NB4 (cell line): Measurements from ENCODE around the gene CAND2.

Experiments
- MYC ChIP-seq: IDR thresholded peaks from 2 replicates; pipeline ENCODE4 v1.6.1; 2011; ENCODE audit warnings: low read depth, low read length
- TF ChIP-seq, protein P1 (sequence below): IDR thresholded peaks from one replicate; pipeline ENCODE4 v1.5.1; 2012; ENCODE audit warnings: low read depth, low read length

DNA sequence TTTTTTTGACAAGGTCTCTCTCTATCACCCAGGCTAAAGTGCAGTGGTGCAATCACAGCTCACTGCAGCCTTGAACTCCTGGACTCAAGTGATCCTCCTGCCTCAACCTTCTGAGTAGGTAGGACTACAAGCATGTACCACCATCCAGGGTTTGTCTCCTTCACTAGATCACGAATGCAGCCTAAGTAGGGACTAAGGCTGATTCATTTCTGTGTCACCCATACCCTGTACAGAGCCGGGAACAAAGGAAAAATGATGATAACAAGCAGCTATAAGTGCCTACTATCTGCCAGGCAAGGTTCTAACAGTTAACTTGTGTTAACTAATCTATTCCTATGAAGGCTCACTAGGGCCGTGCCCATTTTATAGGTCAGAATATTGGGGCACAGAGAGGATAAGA lies 44.4 kb upstream of the CAND2 start:
- TF ChIP-seq, protein P1, sequence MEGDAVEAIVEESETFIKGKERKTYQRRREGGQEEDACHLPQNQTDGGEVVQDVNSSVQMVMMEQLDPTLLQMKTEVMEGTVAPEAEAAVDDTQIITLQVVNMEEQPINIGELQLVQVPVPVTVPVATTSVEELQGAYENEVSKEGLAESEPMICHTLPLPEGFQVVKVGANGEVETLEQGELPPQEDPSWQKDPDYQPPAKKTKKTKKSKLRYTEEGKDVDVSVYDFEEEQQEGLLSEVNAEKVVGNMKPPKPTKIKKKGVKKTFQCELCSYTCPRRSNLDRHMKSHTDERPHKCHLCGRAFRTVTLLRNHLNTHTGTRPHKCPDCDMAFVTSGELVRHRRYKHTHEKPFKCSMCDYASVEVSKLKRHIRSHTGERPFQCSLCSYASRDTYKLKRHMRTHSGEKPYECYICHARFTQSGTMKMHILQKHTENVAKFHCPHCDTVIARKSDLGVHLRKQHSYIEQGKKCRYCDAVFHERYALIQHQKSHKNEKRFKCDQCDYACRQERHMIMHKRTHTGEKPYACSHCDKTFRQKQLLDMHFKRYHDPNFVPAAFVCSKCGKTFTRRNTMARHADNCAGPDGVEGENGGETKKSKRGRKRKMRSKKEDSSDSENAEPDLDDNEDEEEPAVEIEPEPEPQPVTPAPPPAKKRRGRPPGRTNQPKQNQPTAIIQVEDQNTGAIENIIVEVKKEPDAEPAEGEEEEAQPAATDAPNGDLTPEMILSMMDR = no peak
- no peak for TF ChIP-seq MYC
